CD14-positive monocyte (primary cell): Measurements from ENCODE around the gene VGLL3. TPM values are rescaled to one million over a fixed set of nuclear protein-coding genes. Genes with fewer than 3 reads are reported as not detected.
A peak's percentile ranks its signal among the peaks of the same experiment; 100 is the strongest.

Experiments
- DNase-seq, 3 donors: peaks; one replicate each; pipeline ENCODE4 v3.0.0-alpha.2; 2011 to 2022
- H2AFZ ChIP-seq: 2 replicates; pipeline ENCODE4 v1.6.0; 2012; ENCODE audit warnings: mild to moderate bottlenecking, low read depth, low read length, inconsistent platforms; ENCODE audit not compliant: insufficient read depth, poor library complexity, severe bottlenecking
- H3K27ac ChIP-seq, 2 donors: 1 replicate in 1 of 2; 2 replicates in 1 of 2; pipeline ENCODE4 v1.5.1; 2012 to 2013; ENCODE audit warnings: low read length in 2 of 2, control low read depth in 1 of 2, inconsistent platforms in 1 of 2, low read depth in 1 of 2, mild to moderate bottlenecking in 1 of 2
- H3K27me3 ChIP-seq, 2 donors: one replicate each; pipeline versions ENCODE4 v1.6.0 to v1.6.1; 2011 to 2013; ENCODE audit warnings: low read length in 2 of 2; ENCODE audit not compliant: control insufficient read depth in 2 of 2, insufficient read depth in 2 of 2
- H3K36me3 ChIP-seq, 2 donors: replicated peaks in 1 of 2; 1 replicate in 1 of 2; 2 replicates in 1 of 2; pipeline versions ENCODE4 v1.5.1 to v1.6.1; 2012 to 2013; ENCODE audit warnings: low read length in 2 of 2, control low read depth in 1 of 2, inconsistent platforms in 1 of 2, mild to moderate bottlenecking in 1 of 2; ENCODE audit not compliant: insufficient read depth in 2 of 2, control insufficient read depth in 1 of 2
- H3K4me1 ChIP-seq, 2 donors: 1 replicate in 1 of 2; 2 replicates in 1 of 2; pipeline versions ENCODE4 v1.5.1 to v1.6.1; 2012 to 2013; ENCODE audit warnings: low read length in 2 of 2, control low read depth in 1 of 2, inconsistent platforms in 1 of 2, mild to moderate bottlenecking in 1 of 2, moderate library complexity in 1 of 2; ENCODE audit not compliant: insufficient read depth in 2 of 2, control insufficient read depth in 1 of 2
- H3K4me2 ChIP-seq: replicated peaks from 2 replicates; pipeline ENCODE3; 2012; ENCODE audit warnings: low read length, moderate library complexity, mild to moderate bottlenecking; ENCODE audit not compliant: poor library complexity, severe bottlenecking; ENCODE audit errors: extremely low read depth
- H3K4me3 ChIP-seq, 3 experiments: fragments of 200-600 bp in 1 of 3; sonication (generic) in 1 of 3; replicated peaks in 1 of 3; 1 replicate in 2 of 3; 2 replicates in 1 of 3; pipeline ENCODE4 v1.5.1; 2011 to 2013; ENCODE audit warnings: low read length in 3 of 3, mild to moderate bottlenecking in 3 of 3, control low read depth in 2 of 3, low read depth in 2 of 3, inconsistent platforms in 1 of 3, moderate library complexity in 1 of 3
- H3K79me2 ChIP-seq: 2 replicates; pipeline ENCODE4 v1.6.0; 2012; ENCODE audit warnings: mild to moderate bottlenecking, control low read depth, inconsistent platforms, low read length, moderate library complexity; ENCODE audit not compliant: insufficient read depth
- H3K9ac ChIP-seq: 2 replicates; pipeline ENCODE4 v1.6.0; 2017; ENCODE audit warnings: low read length, mild to moderate bottlenecking; ENCODE audit not compliant: insufficient read depth, poor library complexity, severe bottlenecking
- H3K9me3 ChIP-seq, 2 donors: replicated peaks in 1 of 2; 1 replicate in 1 of 2; 2 replicates in 1 of 2; pipeline versions ENCODE4 v1.5.1 to v1.6.1; 2012 to 2013; ENCODE audit warnings: low read length in 2 of 2, control low read depth in 1 of 2; ENCODE audit not compliant: control insufficient read depth in 1 of 2, insufficient read depth in 1 of 2
- H4K20me1 ChIP-seq: 2 replicates; pipeline ENCODE4 v1.6.0; 2012; ENCODE audit warnings: mild to moderate bottlenecking, low read length, control low read depth, moderate library complexity; ENCODE audit not compliant: insufficient read depth
- H3K27ac Mint-ChIP-seq, 7 donors: one replicate each; pipeline ENCODE4 v1.8.0; 2020; ENCODE audit warnings: mild to moderate bottlenecking in 7 of 7, mixed read lengths in 7 of 7, moderate library complexity in 6 of 7, inconsistent platforms in 2 of 7
- H3K27me3 Mint-ChIP-seq, 3 donors: one replicate each; pipeline ENCODE4 v1.8.0; 2021 to 2022; ENCODE audit warnings: low read depth in 3 of 3, mild to moderate bottlenecking in 3 of 3, mixed read lengths in 3 of 3, moderate library complexity in 3 of 3, inconsistent platforms in 1 of 3
- H3K36me3 Mint-ChIP-seq, 2 donors: one replicate each; pipeline ENCODE4 v1.8.0; 2020; ENCODE audit warnings: mixed read lengths in 2 of 2, inconsistent platforms in 1 of 2, mild to moderate bottlenecking in 1 of 2
- H3K4me1 Mint-ChIP-seq: one replicate; pipeline ENCODE4 v1.8.0; 2020; ENCODE audit warnings: mild to moderate bottlenecking, mixed read lengths
- H3K4me3 Mint-ChIP-seq, 2 donors: one replicate each; pipeline ENCODE4 v1.8.0; 2020; ENCODE audit warnings: mild to moderate bottlenecking in 2 of 2, mixed read lengths in 2 of 2, moderate library complexity in 1 of 2
- H3K9me3 Mint-ChIP-seq, 7 donors: one replicate each; pipeline ENCODE4 v1.8.0; 2020 to 2022; ENCODE audit warnings: mixed read lengths in 7 of 7, mild to moderate bottlenecking in 6 of 7, moderate library complexity in 6 of 7, inconsistent platforms in 2 of 7
- CTCF ChIP-seq: fragments of 200-600 bp; IDR thresholded peaks from one replicate; pipeline ENCODE4 v1.8.0; 2022; ENCODE audit warnings: antibody characterized with exemption, mild to moderate bottlenecking
- WGBS: methylation state at CpG from one replicate; pipeline ENCODE4 v1.1.5; 2013; ENCODE audit warnings: missing lambda C conversion rate; ENCODE audit not compliant: insufficient coverage; 5-methylcytosine and 5-hydroxymethylcytosine counted together
- intact Hi-C, 2 donors: fragments of 100-400 bp; cut with micrococcal nuclease; formaldehyde crosslinking; loops; one replicate each; pipeline versions ENCODE4 v1.15.0 to v1.15.1; 2023
- polyA plus RNA-seq, 3 donors: library from polyadenylated mRNA; depleted of rRNA in 1 of 3; unstranded in 2 of 3; stranded (reverse) in 1 of 3; fragments of 300-500 nt in 2 of 3; fragments of >200 nt in 1 of 3; fragmentation: Illumina TruSeq in 2 of 3; gene quantifications; 1 replicate in 2 of 3; 2 replicates in 1 of 3; pipeline ENCODE4 v1.2.3, GENCODE V29; 2012 to 2021

VGLL3 gene
- polyA plus RNA-seq, 3 donors, result not detected

DNA sequence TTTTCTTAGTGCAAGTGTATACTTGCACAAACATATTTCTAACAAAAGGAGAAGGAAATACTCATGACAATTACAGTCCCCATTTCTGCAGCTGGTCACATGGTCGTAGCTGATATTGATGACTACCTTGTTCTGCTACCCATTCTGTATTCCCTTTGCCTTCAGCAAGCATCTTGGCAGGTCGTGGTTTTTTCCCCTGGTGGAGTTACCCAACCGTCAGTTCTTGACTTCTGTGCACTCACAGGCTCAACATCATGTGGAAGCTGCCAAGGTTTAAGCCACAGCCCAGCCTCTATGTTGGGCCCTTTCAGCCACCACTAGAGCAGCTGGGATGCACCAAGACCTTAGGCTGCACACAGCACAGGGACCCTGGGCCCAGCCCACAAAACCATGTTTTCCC, 56.1 kb downstream of the VGLL3 start:
- Histone ChIP-seq H3K4me3 (no peak overlapping the region), H3K9ac (no peak overlapping the region), H3K9me3 (no peaks in the 10 kb centered on the region), H3K79me2 (no peaks in the 10 kb centered on the region), H2AFZ (no peak overlapping the region), H3K4me2 (no peak overlapping the region), H3K4me1 (no peaks in the 10 kb centered on the region), H3K36me3 (no peaks in the 10 kb centered on the region), H4K20me1 (no peaks in the 10 kb centered on the region), H3K27ac (no peak overlapping the region), H3K27me3 (no peaks in the 10 kb centered on the region)
- H3K27me3 Mint-ChIP-seq, result peaks cover 0 to 1% (median 0%) of the 10 kb centered on the region in 3 donors
- no peak for DNase-seq
- WGBS, result 34% methylated on average over 2 of the region's 3 CpGs
- no peak for TF ChIP-seq CTCF
- peak overlapping the region in 1 of 7 donors; percentile 55 for H3K27ac Mint-ChIP-seq
- H3K36me3 Mint-ChIP-seq, result no peaks in the 10 kb centered on the region
- H3K4me1 Mint-ChIP-seq, result no peaks in the 10 kb centered on the region
- H3K9me3 Mint-ChIP-seq, result peaks cover 0 to 7% (median 5%) of the 10 kb centered on the region in 7 donors
- intact Hi-C loops, result no loop called here
- no peak overlapping the region for H3K4me3 Mint-ChIP-seq

GRCh38 chr3:86930831-86931230, 60.1 kb downstream of the VGLL3 start:
- no peaks in the 10 kb centered on the region for H3K4me1 ChIP-seq
- no peaks in the 10 kb centered on the region for H4K20me1 ChIP-seq
- H2AFZ ChIP-seq, result no peak overlapping the region
- no peaks in the 10 kb centered on the region for H3K9me3 ChIP-seq
- peaks cover 0 to 7% (median 3%) of the 10 kb centered on the region in 7 donors for H3K9me3 Mint-ChIP-seq
- intact Hi-C loops, result no loop called here
- no peak overlapping the region for H3K4me2 ChIP-seq
- no peak overlapping the region for H3K4me3 ChIP-seq
- H3K4me1 Mint-ChIP-seq, result no peaks in the 10 kb centered on the region
- H3K9ac ChIP-seq, result no peak overlapping the region
- no peaks in the 10 kb centered on the region for H3K27me3 ChIP-seq
- no peaks in the 10 kb centered on the region for H3K27me3 Mint-ChIP-seq
- no peak for DNase-seq
- no peaks in the 10 kb centered on the region for H3K36me3 Mint-ChIP-seq
- H3K27ac Mint-ChIP-seq, result no peak overlapping the region
- H3K36me3 ChIP-seq, result no peaks in the 10 kb centered on the region
- no peak overlapping the region for H3K27ac ChIP-seq
- H3K79me2 ChIP-seq, result no peaks in the 10 kb centered on the region
- WGBS, result 78% methylated on average over 1 of the region's 3 CpGs
- TF ChIP-seq CTCF, result no peak
- H3K4me3 Mint-ChIP-seq, result no peak overlapping the region
